Activated naive CD8-positive, alpha-beta T cell treated with anti-CD3 and anti-CD28 coated beads, Interleukin-2, amount 10 ng/mL, durations not matched to agents 7 days and 5 days (primary cell): ENCODE measurements around the gene GABRP. TPM values are rescaled to one million over a fixed set of nuclear protein-coding genes. Genes with fewer than 3 reads are reported as not detected.
"Not testable (repeated sequence)": the region's sequence is repeated elsewhere in the genome, so short reads cannot be mapped to it uniquely, and the experiment has no call there.

Source experiments
- ATAC-seq: fragments of 150-1000 bp; cut with Tn5 transposase; one replicate; pipeline ENCODE4 v1.10.0; 2021; ENCODE audit warnings: low read depth, moderate library complexity
- POLR2A ChIA-PET: fragments of 350-600 bp; sonication (Branson Sonifier 250); formaldehyde crosslinking; loops from one replicate; lab custom pipeline; 2021; ENCODE audit warnings: antibody characterized with exemption; lab: Charles Lee
- DNase-seq: peaks from one replicate; pipeline ENCODE4 v3.0.0; 2021
- H3K27ac Mint-ChIP-seq: one replicate; pipeline ENCODE4 v1.8.0; 2022; ENCODE audit warnings: mild to moderate bottlenecking, mixed read lengths
- H3K27me3 Mint-ChIP-seq: one replicate; pipeline ENCODE4 v1.8.0; 2022; ENCODE audit warnings: mild to moderate bottlenecking, moderate library complexity, mixed read lengths
- H3K36me3 Mint-ChIP-seq: one replicate; pipeline ENCODE4 v1.8.0; 2021; ENCODE audit warnings: mild to moderate bottlenecking, mixed read lengths
- H3K4me1 Mint-ChIP-seq: one replicate; pipeline ENCODE4 v1.8.0; 2021; ENCODE audit warnings: mixed read lengths
- H3K4me3 Mint-ChIP-seq: one replicate; pipeline ENCODE4 v1.8.0; 2022; ENCODE audit warnings: mild to moderate bottlenecking, moderate library complexity, mixed read lengths
- H3K9me3 Mint-ChIP-seq: one replicate; pipeline ENCODE4 v1.8.0; 2021; ENCODE audit warnings: mixed read lengths
- total RNA-seq, 2 experiments: library from RNA; stranded (reverse); gene quantifications; one replicate each; pipeline ENCODE4 v1.2.3, GENCODE V29; 2021

GABRP gene
- total RNA-seq, 2 experiments from 2014 or later = not detected

DNA sequence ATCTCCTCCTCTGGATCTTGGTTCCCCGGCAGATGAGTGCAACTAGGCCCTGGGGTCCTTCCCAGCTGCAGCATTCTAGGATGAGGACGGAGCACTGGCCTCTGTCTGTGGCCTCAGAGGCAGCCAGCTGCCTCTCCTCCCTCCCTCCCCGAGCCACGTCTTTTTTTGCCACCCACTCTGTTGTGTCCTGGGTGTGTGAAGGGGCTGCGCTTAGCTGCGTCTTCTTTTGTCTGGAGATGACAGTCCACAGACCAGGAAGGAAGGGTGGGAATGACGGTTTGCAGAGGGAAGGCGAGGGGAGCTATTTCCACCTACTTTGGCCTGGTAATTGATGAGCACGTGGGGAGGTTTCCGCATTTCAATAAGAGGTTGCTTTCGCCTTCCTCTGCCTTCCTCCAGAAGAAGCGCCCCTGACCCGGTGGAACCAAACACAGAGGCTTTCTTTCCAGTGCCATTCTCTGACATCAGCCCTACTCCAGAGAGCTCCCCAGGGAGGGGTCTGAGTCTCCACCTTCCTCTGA, 34.5 kb upstream of the GABRP start:
- H3K4me1 Mint-ChIP-seq = no peaks in the 10 kb centered on the region
- no peak overlapping the region for H3K27ac Mint-ChIP-seq
- peaks cover 28% of the 10 kb centered on the region for H3K27me3 Mint-ChIP-seq
- POLR2A ChIA-PET = no interaction called here
- DNase-seq (no peak), ATAC-seq (no peak)
- H3K4me3 Mint-ChIP-seq = no peak overlapping the region
- H3K9me3 Mint-ChIP-seq = no peaks in the 10 kb centered on the region
- no peaks in the 10 kb centered on the region for H3K36me3 Mint-ChIP-seq

DNA sequence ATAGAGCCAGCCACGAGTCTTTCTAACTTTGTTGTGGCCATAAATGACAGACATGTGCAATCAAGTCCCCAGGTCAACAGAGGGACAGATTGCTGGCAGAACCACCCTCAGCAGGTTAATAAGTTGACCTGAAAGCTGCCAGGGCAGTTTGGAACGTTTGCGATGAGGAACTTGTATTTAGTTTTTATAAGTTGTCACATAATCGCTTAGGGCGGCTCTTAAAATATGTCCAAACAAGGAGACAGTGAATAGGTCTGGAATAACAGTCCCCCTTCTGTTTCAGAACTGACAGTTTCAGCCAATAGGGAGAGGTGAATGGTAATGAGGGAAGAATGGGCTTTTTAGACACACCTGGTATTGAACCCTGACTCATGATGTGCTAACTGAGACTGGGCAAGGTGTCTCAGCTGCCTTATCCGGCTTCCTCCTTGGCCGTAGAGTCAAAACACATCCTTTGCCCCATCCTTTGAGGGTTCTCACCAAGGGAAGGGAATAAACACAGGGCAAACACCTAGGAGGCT, 33.6 kb upstream of the GABRP start:
- Mint-ChIP-seq H3K4me1 (no peaks in the 10 kb centered on the region), H3K4me3 (no peak overlapping the region), H3K9me3 (peaks cover 1% of the 10 kb centered on the region), H3K27me3 (peaks cover 22% of the 10 kb centered on the region), H3K27ac (no peak overlapping the region), H3K36me3 (no peaks in the 10 kb centered on the region)
- POLR2A ChIA-PET = no interaction called here
- no peak for ATAC-seq
- DNase-seq = no peak

DNA sequence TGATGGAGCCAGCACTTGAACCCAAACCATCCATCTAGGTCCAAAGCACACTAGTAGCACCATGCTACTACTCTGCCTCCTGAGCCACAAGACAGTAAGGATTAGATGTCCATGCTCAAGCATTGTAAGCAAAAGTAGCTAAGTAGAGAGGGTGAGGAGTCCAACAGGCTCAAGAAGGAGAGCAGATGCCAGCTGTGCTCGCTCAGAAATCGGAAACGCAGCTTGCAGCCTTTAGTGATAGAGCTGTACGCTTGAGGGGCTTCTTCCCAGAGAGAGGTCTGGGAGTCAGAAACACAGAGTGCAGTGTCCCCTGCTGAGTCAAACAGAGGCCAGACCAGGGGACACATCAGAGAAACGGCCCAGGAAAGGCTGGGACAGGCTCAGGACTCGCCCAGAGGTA, 32.7 kb upstream of the GABRP start:
- POLR2A ChIA-PET = no interaction called here
- DNase-seq = no peak
- no peaks in the 10 kb centered on the region for H3K4me1 Mint-ChIP-seq
- H3K27ac Mint-ChIP-seq = no peak overlapping the region
- H3K9me3 Mint-ChIP-seq = peaks cover 1% of the 10 kb centered on the region
- no peaks in the 10 kb centered on the region for H3K36me3 Mint-ChIP-seq
- H3K27me3 Mint-ChIP-seq = peaks cover 19% of the 10 kb centered on the region
- H3K4me3 Mint-ChIP-seq = no peak overlapping the region
- ATAC-seq = no peak

DNA sequence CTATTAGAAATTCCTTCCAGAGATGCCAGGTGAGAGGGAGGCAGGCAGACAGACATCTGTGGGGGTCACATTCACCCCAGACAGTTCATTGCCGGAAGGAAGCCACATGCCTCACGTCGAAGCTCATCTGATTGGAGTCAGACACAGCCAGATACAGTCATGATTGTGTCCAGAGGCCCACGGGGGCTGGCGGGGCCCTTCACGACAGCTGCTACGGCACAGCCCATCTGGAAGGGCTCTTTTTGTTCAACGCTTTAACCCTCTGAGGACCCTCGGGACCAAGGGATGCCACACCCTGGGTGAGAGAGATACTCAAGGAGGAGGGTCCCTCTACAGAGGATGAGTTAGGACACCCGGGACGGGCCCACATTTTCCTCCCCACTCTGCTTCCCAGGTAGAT, 31.9 kb upstream of the GABRP start:
- ATAC-seq (no peak), DNase-seq (no peak)
- no peak overlapping the region for H3K4me3 Mint-ChIP-seq
- H3K36me3 Mint-ChIP-seq = no peaks in the 10 kb centered on the region
- H3K27ac Mint-ChIP-seq = no peak overlapping the region
- H3K27me3 Mint-ChIP-seq = peaks cover 16% of the 10 kb centered on the region
- POLR2A ChIA-PET = no interaction called here
- H3K4me1 Mint-ChIP-seq = no peaks in the 10 kb centered on the region
- peaks cover 1% of the 10 kb centered on the region for H3K9me3 Mint-ChIP-seq

DNA sequence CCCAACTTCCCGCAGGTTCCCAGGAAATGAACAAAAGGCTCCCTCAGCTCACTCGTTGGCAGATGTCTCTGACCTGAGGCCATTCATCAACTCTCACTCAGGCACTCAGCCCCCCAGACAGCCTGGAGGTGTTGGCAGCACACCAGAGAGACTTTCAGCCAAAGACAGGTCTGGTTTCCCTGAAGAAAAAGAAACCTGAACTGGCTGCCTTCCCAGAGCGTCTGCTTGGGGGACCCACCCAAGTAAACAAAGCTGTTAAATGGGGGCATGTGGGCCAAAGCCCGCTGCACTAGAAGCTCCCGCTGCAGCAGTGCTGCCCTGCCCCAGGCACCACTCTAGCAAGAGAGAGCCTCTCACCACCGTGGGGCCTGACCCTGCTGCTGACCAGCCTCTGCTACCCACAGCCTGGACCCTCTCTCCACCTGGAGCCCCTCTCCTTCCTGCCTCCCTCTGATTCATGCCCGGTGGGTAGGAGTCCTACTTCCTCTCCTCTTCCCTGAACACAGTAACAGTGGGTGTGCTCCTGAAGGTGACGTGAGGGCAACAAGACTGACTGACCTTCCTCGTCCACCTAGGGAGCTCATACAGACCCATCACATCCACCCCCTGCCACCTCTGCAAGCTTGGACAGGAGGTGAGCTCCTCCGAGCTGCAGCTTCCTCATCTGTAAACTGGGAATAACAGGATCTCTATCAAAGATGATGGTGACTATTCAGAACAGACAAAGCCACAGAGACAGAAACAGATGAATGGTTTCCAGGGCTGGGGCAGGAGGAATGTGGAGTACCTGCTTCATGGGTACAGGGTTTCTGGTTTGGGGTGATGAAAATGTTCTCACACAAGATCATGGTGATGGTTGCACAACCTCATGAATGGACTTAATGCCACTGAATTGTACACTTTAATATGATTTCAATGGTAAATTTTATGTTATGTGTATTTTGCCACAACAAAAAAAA, 31.0 kb upstream of the GABRP start:
- Mint-ChIP-seq H3K27me3 (peaks cover 12% of the 10 kb centered on the region), H3K36me3 (no peaks in the 10 kb centered on the region), H3K4me3 (no peak overlapping the region), H3K9me3 (peaks cover 1% of the 10 kb centered on the region), H3K27ac (no peak overlapping the region), H3K4me1 (no peaks in the 10 kb centered on the region)
- no peak for DNase-seq
- POLR2A ChIA-PET = no interaction called here
- ATAC-seq = no peak

DNA sequence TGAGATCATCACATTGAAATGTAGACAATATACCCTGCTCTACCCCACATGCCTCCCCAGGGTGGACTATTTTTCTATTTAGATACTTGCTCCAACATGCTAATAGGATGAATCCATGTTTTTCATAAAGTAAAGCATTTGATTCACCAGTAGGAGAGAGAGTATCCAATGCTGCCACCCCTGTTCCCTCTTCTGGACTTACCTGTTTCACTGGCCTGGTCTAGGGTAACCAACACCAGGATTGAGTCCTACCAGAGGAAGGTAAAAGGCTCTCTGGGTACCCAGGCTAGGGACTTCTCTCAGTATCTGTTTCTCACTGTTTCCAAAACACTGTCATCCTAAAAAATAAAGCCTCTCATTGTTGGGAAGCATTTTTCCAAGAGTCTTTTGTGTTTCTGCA, 30.2 kb upstream of the GABRP start:
- no peak for DNase-seq

DNA sequence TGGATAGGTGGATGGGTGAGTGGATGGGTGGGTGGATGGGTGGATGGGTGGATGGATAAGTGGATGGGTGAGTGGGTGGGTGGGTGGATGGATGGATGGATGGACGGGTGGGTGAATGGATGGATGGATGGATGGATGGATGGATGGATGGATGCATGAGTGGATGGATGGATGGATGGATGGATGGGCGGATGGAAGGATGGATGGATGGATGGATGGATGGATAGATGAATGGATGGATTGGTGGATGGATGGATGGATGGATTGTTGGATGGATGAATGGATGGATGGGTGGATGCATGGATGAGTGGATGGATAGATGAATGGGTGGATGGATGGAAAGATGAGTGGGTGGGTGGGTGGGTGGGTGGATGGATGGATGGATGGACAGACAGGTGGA, 29.0 kb upstream of the GABRP start:
- DNase-seq, H3K9me3 Mint-ChIP-seq, POLR2A ChIA-PET, ATAC-seq, H3K4me1 Mint-ChIP-seq, H3K4me3 Mint-ChIP-seq, H3K36me3 Mint-ChIP-seq, H3K27ac Mint-ChIP-seq: not testable (repeated sequence)
- peaks cover 12% of the 10 kb centered on the region for H3K27me3 Mint-ChIP-seq

More for the DNA sequence above, 30.2 kb upstream of the GABRP start:
- no peak for ATAC-seq
- Mint-ChIP-seq H3K4me3 (no peak overlapping the region), H3K4me1 (no peaks in the 10 kb centered on the region), H3K36me3 (no peaks in the 10 kb centered on the region), H3K9me3 (peaks cover 1% of the 10 kb centered on the region), H3K27me3 (peaks cover 17% of the 10 kb centered on the region), H3K27ac (no peak overlapping the region)
- POLR2A ChIA-PET = no interaction called here

DNA sequence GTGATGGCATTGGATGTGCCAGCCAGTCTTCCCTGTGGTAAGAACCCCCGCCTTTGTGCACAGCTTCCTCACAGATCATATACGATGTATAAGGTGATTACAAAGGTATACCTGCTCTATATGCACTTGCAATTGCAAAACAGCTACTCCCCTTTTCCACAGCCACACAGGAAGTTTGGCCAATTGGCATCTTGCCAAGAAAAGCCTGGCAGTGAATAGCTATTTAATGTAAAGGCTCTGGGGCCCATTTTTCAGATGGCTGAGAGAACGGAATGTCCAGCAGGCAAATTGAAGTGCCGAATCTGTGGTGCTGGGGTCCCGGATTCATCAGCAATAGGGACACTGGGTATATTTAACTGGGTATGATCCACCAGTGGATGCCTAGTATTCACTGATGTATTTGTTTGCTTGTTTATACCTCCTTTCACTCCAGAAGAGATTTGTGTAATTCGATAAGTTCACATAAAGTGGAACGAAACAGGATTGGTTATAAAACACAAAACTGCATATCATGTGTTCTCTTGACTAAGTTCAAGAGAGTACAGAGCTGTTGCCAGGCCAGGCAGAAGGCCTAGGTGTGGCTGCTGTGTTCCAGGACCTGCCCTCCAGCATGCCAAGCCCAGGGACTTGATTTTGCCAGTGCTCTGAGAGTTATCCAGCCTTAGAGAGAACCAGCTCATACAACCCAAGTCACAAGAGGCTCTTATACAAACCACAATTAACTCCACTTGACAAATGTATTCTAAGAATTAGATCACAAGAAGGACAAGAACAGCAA, 27.7 kb upstream of the GABRP start:
- no peak for DNase-seq
- no peak overlapping the region for H3K27ac Mint-ChIP-seq
- ATAC-seq = no peak
- POLR2A ChIA-PET = no interaction called here
- H3K4me1 Mint-ChIP-seq = no peaks in the 10 kb centered on the region
- H3K4me3 Mint-ChIP-seq = no peak overlapping the region
- peaks cover 1% of the 10 kb centered on the region for H3K9me3 Mint-ChIP-seq
- peaks cover 4% of the 10 kb centered on the region for H3K27me3 Mint-ChIP-seq
- no peaks in the 10 kb centered on the region for H3K36me3 Mint-ChIP-seq

DNA sequence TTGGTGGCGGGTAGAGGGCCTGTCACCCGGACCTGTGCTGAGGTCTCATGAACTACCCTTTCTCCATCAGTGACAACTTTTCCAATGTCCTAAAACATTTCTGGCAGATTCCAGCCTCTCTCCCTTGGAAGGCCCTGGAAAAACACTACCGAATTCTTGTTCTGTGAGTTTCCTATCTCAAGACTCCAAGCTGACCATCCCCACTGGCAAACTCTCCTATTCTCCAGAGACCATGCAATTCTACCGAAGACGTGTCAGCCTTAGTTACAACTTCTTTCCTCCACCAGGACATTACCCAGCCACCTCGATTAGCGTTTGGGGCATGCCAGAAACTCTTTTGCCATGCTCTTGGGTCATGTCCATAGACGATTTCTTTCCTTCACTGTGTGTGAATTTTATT, 26.8 kb upstream of the GABRP start:
- no peaks in the 10 kb centered on the region for H3K36me3 Mint-ChIP-seq
- no peak overlapping the region for H3K4me3 Mint-ChIP-seq
- H3K27ac Mint-ChIP-seq = no peak overlapping the region
- H3K27me3 Mint-ChIP-seq = peaks cover 4% of the 10 kb centered on the region
- peaks cover 1% of the 10 kb centered on the region for H3K9me3 Mint-ChIP-seq
- POLR2A ChIA-PET = no interaction called here
- no peaks in the 10 kb centered on the region for H3K4me1 Mint-ChIP-seq
- ATAC-seq (no peak), DNase-seq (no peak)

DNA sequence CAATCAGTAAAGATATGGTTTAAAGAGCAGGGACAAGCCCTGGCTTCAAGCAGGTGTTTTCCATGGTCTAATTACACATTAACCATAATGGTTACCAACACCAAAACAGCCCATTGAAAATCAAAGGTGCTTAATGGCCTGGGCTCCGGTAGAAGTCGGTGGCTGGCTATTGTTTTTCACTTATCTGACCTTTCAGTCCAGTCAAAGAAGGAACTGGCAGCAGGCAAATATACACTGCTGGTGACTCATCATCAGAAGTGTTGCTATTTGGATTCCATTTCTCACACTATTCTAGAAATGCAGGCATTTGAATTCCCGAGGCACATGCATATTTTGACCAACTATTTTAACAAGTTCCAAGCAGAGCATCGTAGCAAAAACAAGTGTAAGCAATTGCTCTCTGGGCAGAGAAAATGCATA, 26.3 kb upstream of the GABRP start:
- Mint-ChIP-seq H3K4me3 (no peak overlapping the region), H3K27ac (no peak overlapping the region), H3K27me3 (peaks cover 4% of the 10 kb centered on the region), H3K9me3 (peaks cover 1% of the 10 kb centered on the region), H3K36me3 (no peaks in the 10 kb centered on the region), H3K4me1 (no peaks in the 10 kb centered on the region)
- ATAC-seq (no peak), DNase-seq (no peak)
- POLR2A ChIA-PET = no interaction called here

DNA sequence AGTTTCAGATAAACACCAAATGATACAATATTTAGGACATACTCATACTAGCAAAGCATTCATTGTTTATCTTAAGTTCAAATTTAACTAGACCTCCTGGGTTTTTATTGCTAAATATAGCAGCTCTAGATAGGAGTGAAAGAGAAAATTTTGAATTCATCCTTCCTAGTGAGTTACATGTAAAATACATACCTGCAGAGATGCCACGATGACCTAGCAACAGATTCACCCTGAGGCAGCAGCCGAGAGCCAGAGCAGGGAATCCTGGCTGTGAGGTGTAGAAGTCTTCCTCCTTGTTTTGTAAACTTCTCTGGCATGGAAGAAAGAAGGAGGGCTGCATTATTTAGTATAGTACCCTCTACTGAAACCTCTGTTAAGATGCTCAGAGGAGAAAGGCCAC, 25.9 kb upstream of the GABRP start:
- POLR2A ChIA-PET = no interaction called here
- DNase-seq (no peak), ATAC-seq (no peak)
- Mint-ChIP-seq H3K27me3 (peaks cover 4% of the 10 kb centered on the region), H3K36me3 (no peaks in the 10 kb centered on the region), H3K9me3 (peaks cover 1% of the 10 kb centered on the region), H3K4me3 (no peak overlapping the region), H3K4me1 (no peaks in the 10 kb centered on the region), H3K27ac (no peak overlapping the region)

DNA sequence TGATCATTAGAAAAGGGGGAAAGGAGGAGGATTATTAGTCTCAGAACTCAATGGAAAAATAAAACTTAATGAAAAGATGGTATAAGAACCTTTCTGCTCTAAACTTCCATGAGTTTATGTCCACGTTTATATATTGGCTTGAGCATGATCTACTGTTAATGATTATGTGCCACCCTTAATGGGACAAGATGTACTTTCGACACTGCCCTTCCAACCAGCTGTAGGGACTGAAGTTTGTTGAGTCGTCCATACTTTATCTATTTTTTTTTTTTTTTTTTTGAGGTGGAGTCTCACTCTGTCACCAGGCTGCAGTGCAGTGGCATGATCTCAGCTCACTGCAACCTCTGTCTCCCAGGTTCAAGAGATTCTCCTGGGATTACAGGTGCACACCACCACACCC, 25.0 kb upstream of the GABRP start:
- Mint-ChIP-seq H3K4me3 (no peak overlapping the region), H3K4me1 (no peaks in the 10 kb centered on the region), H3K27ac (no peak overlapping the region), H3K36me3 (no peaks in the 10 kb centered on the region), H3K9me3 (peaks cover 1% of the 10 kb centered on the region), H3K27me3 (peaks cover 4% of the 10 kb centered on the region)
- DNase-seq (no peak), ATAC-seq (no peak)
- POLR2A ChIA-PET = no interaction called here

DNA sequence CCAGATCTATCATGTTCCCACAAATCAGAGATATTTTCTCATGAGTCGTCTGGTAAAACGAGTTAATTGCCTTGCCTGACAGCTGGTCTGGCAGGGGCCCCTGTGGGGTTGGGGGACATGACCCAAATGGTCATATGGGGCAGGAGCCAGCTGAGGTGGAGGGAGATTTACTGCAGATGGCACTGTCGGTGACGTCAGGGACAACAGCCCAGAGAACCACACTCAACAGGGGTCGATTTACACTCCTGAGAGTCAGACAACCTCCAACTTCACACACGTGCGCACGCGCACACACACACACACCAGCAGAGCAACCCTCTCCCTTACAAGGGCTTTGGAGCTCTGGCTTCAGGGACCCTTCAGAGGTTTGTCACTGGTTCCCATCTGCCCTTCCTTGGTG, 23.4 kb upstream of the GABRP start:
- Mint-ChIP-seq H3K4me3 (no peak overlapping the region), H3K36me3 (no peaks in the 10 kb centered on the region), H3K27ac (no peak overlapping the region), H3K4me1 (no peaks in the 10 kb centered on the region), H3K9me3 (no peaks in the 10 kb centered on the region), H3K27me3 (peaks cover 4% of the 10 kb centered on the region)
- POLR2A ChIA-PET = no interaction called here
- no peak for ATAC-seq
- DNase-seq = no peak
